LNCAP (cell line): ENCODE results near the gene DNAH9.

ENCODE experiments used
- CTCF ChIP-seq: fragments of 450-650 bp; IDR thresholded peaks from 2 replicates; pipeline ENCODE4 v1.5.1; 2017; ENCODE audit warnings: mild to moderate bottlenecking

DNAH9 gene

GRCh38 chr17:11768106-11768505 lies 169.8 kb downstream of the DNAH9 start:
- TF ChIP-seq CTCF = no peak

GRCh38 chr17:11768981-11769380 lies 170.7 kb downstream of the DNAH9 start:
- no peak for TF ChIP-seq CTCF

GRCh38 chr17:11772031-11772430 lies 173.8 kb downstream of the DNAH9 start:
- no peak for TF ChIP-seq CTCF

GRCh38 chr17:11779892-11780291 lies 181.6 kb downstream of the DNAH9 start:
- TF ChIP-seq CTCF = no peak

- TF ChIP-seq CTCF = no peak
These were observed 182.4 kb downstream of the DNAH9 start for GRCh38 chr17:11780621-11781020.

GRCh38 chr17:11786711-11787438 lies 188.6 kb downstream of the DNAH9 start:
- no peak for TF ChIP-seq CTCF

- TF ChIP-seq CTCF = no peak
These were observed 197.6 kb downstream of the DNAH9 start for GRCh38 chr17:11795906-11796305.

GRCh38 chr17:11797803-11798202 lies 199.5 kb downstream of the DNAH9 start:
- TF ChIP-seq CTCF = peak; percentile 45; the same call in 1 of the 2 replicates
